Activated CD4-positive, alpha-beta T cell treated with anti-CD3 and anti-CD28 coated beads, Interleukin-2, amount 50 U/mL, for 16 hours (primary cell): ENCODE results near the gene GCLC.
"Not testable (repeated sequence)": the region's sequence is repeated elsewhere in the genome, so short reads cannot be mapped to it uniquely, and the experiment has no call there.

Source experiments
- DNase-seq: peaks from one replicate; pipeline ENCODE4 v3.0.0-alpha.2; 2020

The GCLC gene

GRCh38 chr6:53487080-53487479 lies 57.8 kb downstream of the GCLC start:
- DNase-seq: no peak

GRCh38 chr6:53486679-53487078 lies 58.2 kb downstream of the GCLC start:
- DNase-seq: no peak

- peak; percentile 75 for DNase-seq
These were observed 60.2 kb downstream of the GCLC start for GRCh38 chr6:53484476-53485280.

GRCh38 chr6:53483423-53484353 lies 61.2 kb downstream of the GCLC start:
- DNase-seq: peak; percentile 71

GRCh38 chr6:53481323-53481722 lies 63.6 kb downstream of the GCLC start:
- peak; percentile 66 for DNase-seq

- not testable (repeated sequence) for DNase-seq
These were observed 64.1 kb downstream of the GCLC start for GRCh38 chr6:53480774-53481173.

- DNase-seq: no peak
These were observed 65.0 kb downstream of the GCLC start for GRCh38 chr6:53479871-53480270.

- DNase-seq: no peak
These were observed 67.9 kb downstream of the GCLC start for GRCh38 chr6:53476964-53477363.

GRCh38 chr6:53474010-53474409 lies 70.9 kb downstream of the GCLC start:
- no peak for DNase-seq

- DNase-seq: no peak
These were observed 75.7 kb downstream of the GCLC start for GRCh38 chr6:53469163-53469562.

- DNase-seq: no peak
These were observed 78.6 kb downstream of the GCLC start for GRCh38 chr6:53466257-53466656.

- no peak for DNase-seq
These were observed 79.2 kb downstream of the GCLC start for GRCh38 chr6:53465732-53466131.

GRCh38 chr6:53464927-53465460 lies 79.9 kb downstream of the GCLC start:
- no peak for DNase-seq

- no peak for DNase-seq
These were observed 80.4 kb downstream of the GCLC start for GRCh38 chr6:53464483-53464882.

GRCh38 chr6:53461696-53462095 lies 83.2 kb downstream of the GCLC start:
- no peak for DNase-seq

GRCh38 chr6:53461041-53461656 lies 83.8 kb downstream of the GCLC start:
- no peak for DNase-seq

- DNase-seq: no peak
These were observed 86.6 kb downstream of the GCLC start for GRCh38 chr6:53458105-53458866.

GRCh38 chr6:53456809-53457208 lies 88.1 kb downstream of the GCLC start:
- DNase-seq: no peak

- no peak for DNase-seq
These were observed 89.2 kb downstream of the GCLC start for GRCh38 chr6:53455678-53456077.

- DNase-seq: no peak
These were observed 93.7 kb downstream of the GCLC start for GRCh38 chr6:53451165-53451564.

- no peak for DNase-seq
These were observed 97.0 kb downstream of the GCLC start for GRCh38 chr6:53447865-53448264.
